Measurements from ENCODE around the gene NAA35.

The NAA35 gene

DNA sequence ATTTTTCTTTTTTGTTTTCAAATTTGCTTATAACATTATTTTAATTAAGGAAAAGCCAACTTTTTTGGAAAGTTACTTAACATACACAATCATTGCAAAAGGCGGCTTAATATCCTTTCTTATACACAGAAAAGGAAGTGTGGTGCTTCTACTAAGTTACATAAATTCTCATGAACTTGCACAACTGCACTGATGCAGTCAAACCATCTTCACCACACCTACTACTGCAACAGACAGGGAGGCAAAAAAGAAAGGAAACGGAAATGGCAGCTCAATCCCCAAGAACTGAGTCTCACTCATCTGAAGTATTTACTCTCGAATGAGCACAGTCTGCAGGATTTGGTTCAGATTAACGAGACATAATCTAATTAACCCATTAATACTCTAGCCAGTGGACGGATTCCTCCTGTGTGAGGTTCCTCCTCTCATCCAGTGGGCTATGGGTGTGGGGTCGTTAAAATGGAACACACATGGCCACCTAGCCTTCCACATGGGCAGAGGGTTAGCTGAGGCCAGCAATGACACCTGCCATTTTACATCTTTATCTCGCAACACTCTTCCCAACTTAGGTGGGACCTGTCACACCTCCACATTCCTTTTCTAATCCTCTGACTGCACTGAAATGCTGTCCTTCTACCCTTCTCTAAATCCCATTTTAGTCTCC lies 128.4 kb downstream of the NAA35 start:
- no peak for DNase-seq
